Body of pancreas (tissue), 4 donors: ENCODE results near the gene RBBP7. TPM values are rescaled to one million over a fixed set of nuclear protein-coding genes. Genes with fewer than 3 reads are reported as not detected.
"Not testable (repeated sequence)": the region's sequence is repeated elsewhere in the genome, so short reads cannot be mapped to it uniquely, and the experiment has no call there.

Experiments
- ATAC-seq: fragments of 150-250 bp; one replicate; pipeline ENCODE4 v1.9.1; 2016
- DNase-seq, 4 donors: peaks; one replicate each; pipeline ENCODE4 v3.0.0-alpha.2; 2019
- H3K27ac ChIP-seq, 4 donors: fragments of 200-600 bp; sonication (generic); 1 replicate in 3 of 4; 2 replicates in 1 of 4; pipeline versions ENCODE4 v1.5.1 to v1.6.1; 2016 to 2019; ENCODE audit warnings: mild to moderate bottlenecking in 1 of 4, mixed read lengths in 1 of 4, moderate library complexity in 1 of 4
- H3K27me3 ChIP-seq, 2 donors: fragments of 200-600 bp; sonication (generic); one replicate each; pipeline ENCODE4 v1.6.0; 2016; ENCODE audit warnings: mild to moderate bottlenecking in 1 of 2
- H3K36me3 ChIP-seq, 2 donors: fragments of 200-600 bp; sonication (generic); replicated peaks in 1 of 2; 2 replicates each; pipeline ENCODE4 v1.5.1; 2016; ENCODE audit warnings: low read depth in 2 of 2; ENCODE audit not compliant: insufficient read depth in 1 of 2
- H3K4me1 ChIP-seq: fragments of 200-600 bp; sonication (generic); one replicate; pipeline ENCODE4 v1.6.0; 2016
- H3K4me3 ChIP-seq, 2 donors: fragments of 200-600 bp; sonication (generic); 1 replicate in 1 of 2; 2 replicates in 1 of 2; pipeline ENCODE4 v1.5.1; 2016 to 2019
- H3K9me3 ChIP-seq, 3 donors: fragments of 200-600 bp; sonication (generic); 1 replicate in 2 of 3; 2 replicates in 1 of 3; pipeline ENCODE4 v1.5.1; 2016
- CTCF ChIP-seq, 7 experiments: fragments of 450-650 bp in 4 of 7; fragments of 200-600 bp in 3 of 7; sonication (generic) in 3 of 7; IDR thresholded peaks; one replicate each; pipeline ENCODE4 v1.5.1; 2016 to 2019; ENCODE audit warnings: antibody characterized with exemption in 7 of 7
- POLR2A ChIP-seq, 3 donors: fragments of 450-650 bp; IDR thresholded peaks; one replicate each; pipeline ENCODE4 v1.6.1; 2016; ENCODE audit warnings: antibody characterized with exemption in 3 of 3, mild to moderate bottlenecking in 2 of 3
- WGBS, 2 donors: methylation state at CpG; one replicate each; pipeline ENCODE4 v1.1.5; 2017; 5-methylcytosine and 5-hydroxymethylcytosine counted together
- intact Hi-C: fragments of 100-400 bp; cut with DNase I; formaldehyde crosslinking; loops from one replicate; pipeline ENCODE4 v1.15.1; 2023
- total RNA-seq, 2 donors: library from RNA; depleted of rRNA; stranded (reverse); fragments of >200 nt; gene quantifications; one replicate each; pipeline ENCODE4 v1.1.0, GENCODE V29; 2016

The RBBP7 gene
- total RNA-seq, 2 donors from 2014 or later, result 39.4 to 53.7 TPM

DNA sequence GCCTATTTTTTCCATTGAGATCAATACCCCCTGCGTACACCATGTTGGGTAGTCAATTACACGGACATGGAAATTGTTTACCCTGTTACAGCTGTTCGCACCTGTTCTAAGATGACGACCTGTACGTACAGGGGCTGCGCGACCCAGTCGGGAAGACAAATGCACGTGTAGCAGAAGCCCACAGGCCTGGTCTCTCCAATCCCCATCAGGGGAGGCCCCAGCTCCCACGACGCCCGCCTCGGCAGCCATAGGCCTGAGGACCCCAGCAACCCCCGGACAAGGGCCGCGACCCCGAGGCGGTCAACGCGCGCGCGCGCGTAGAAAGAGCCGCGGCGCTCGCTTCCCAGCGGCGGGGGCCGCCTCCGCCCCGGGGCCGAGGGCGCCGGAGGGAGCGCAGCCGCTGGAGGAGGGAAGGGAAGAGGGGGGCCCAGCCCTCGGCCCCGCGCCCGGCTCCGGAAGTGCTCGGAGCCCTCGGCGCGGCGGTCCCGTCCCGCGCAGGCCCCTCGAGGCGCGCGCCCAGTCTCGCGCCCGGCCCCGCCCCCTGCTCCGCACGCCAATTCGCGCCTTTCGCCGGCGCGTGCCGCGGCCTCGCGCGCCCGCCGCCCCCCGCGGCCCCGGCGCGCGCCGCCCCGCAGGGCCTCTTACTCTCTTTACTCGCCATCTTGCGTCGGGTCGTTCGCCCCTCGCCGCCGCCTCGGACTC is 618 bp downstream of the RBBP7 start:
- intact Hi-C loops, result no loop called here
- ATAC-seq, result peak; percentile 47
- Histone ChIP-seq H3K27me3 (no peaks in the 10 kb centered on the region), H3K27ac (peak overlapping the region; percentile 66 to 95 (median 84)), H3K4me1 (peaks cover 14% of the 10 kb centered on the region), H3K36me3 (no peaks in the 10 kb centered on the region), H3K4me3 (peak overlapping the region; percentile 37 to 41), H3K9me3 (no peaks in the 10 kb centered on the region)
- DNase-seq, result peak in 3 of 4 donors; percentile 19 to 52 (median 36)
- no peak for TF ChIP-seq CTCF (IDR thresholded peaks at IDR 0.05)
- TF ChIP-seq POLR2A (IDR thresholded peaks at IDR 0.05), result no peak
- WGBS, 2 donors, result 0% methylated on average over 6 to 47 of the region's 92 CpGs

DNA sequence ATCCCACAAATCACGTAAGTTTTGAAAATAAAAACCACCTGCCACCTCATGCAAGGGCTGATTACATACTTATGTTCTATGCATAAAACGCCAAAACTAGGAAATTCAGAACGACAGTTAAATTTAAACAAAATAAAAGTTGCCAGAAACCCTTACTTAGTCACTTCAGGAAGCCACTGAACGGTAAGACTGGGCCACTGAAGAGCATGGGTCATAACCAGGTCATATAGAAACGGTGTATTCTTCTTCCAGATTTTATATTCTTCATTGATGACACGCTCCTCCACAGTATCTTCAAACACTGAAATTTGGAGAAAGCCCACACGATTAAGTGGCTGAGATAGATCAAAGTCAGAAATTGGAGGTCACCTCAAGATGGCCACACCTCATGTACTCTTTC is 1.2 kb downstream of the RBBP7 start:
- no peak for TF ChIP-seq POLR2A (IDR thresholded peaks at IDR 0.05)
- no peak for TF ChIP-seq CTCF (IDR thresholded peaks at IDR 0.05)
- peaks cover 14% of the 10 kb centered on the region for H3K4me1 ChIP-seq
- peak overlapping the region in 3 of 4 donors; percentile 66 to 95 (median 89) for H3K27ac ChIP-seq
- intact Hi-C loops, result no loop called here
- no peaks in the 10 kb centered on the region for H3K36me3 ChIP-seq
- no peak for ATAC-seq
- no peaks in the 10 kb centered on the region for H3K9me3 ChIP-seq
- no peak for DNase-seq
- H3K27me3 ChIP-seq, result no peaks in the 10 kb centered on the region
- 4% methylated on average over 7 of the region's 7 CpGs for WGBS, 2 donors
- peak overlapping the region; percentile 37 to 41 for H3K4me3 ChIP-seq

DNA sequence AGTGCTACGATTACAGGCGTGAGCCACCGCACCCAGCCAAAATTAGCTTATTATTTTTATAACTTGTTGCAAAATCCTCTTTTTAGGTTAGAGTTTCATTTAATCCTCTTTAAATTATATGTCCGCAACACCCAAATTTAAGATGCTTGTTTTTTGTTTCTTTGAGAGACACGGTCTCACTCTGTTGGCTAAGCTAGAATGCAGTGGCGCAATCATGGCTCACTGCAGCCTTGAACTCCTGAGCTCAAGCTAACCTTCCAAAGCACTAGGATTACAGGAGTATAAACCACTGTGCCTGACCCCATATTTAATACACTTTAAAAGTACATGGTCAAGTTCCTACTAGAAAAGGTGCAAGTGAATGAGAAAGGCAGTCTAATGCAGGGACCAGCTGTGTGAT is 2.2 kb downstream of the RBBP7 start:
- 88 to 97% methylated on average over 4 to 6 of the region's 6 CpGs for WGBS, 2 donors
- H3K27me3 ChIP-seq, result no peaks in the 10 kb centered on the region
- H3K4me1 ChIP-seq, result peaks cover 14% of the 10 kb centered on the region
- DNase-seq (no peak), ATAC-seq (no peak)
- intact Hi-C loops, result no loop called here
- no peak overlapping the region for H3K4me3 ChIP-seq
- H3K9me3 ChIP-seq, result no peaks in the 10 kb centered on the region
- H3K36me3 ChIP-seq, result no peaks in the 10 kb centered on the region
- H3K27ac ChIP-seq, result no peak overlapping the region
- TF ChIP-seq POLR2A (IDR thresholded peaks at IDR 0.05) (no peak), CTCF (IDR thresholded peaks at IDR 0.05) (no peak)

GRCh38 chrX:16862829-16863228 is 7.3 kb downstream of the RBBP7 start:
- Histone ChIP-seq H3K27me3 (no peaks in the 10 kb centered on the region), H3K27ac (no peak overlapping the region), H3K4me1 (no peaks in the 10 kb centered on the region), H3K36me3 (no peaks in the 10 kb centered on the region), H3K9me3 (no peaks in the 10 kb centered on the region), H3K4me3 (no peak overlapping the region)
- ATAC-seq (no peak), DNase-seq (no peak)
- WGBS, 2 donors, result 70 to 81% methylated on average over 2 of the region's 2 CpGs
- TF ChIP-seq CTCF (IDR thresholded peaks at IDR 0.05), result no peak
- TF ChIP-seq POLR2A (IDR thresholded peaks at IDR 0.05), result no peak
- intact Hi-C loops, result no loop called here

DNA sequence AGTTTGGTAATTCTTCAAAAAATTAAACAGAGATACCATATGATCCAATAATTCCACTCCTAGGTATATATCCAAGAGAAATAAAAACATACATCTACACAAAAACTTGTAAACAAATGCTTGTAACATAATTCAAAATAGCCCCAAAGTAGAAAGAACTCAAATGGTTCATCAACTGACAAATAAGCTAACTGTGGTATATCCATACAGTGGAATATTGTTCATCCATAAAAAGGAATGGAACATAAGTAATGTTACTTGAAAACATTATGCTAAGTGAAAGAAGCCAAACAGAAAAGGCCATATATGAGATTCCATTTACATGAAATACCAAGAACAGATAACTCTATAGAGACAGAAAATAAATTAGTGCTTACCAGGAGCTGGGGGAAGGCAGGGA is 13.4 kb downstream of the RBBP7 start:
- Histone ChIP-seq H3K4me3 (no peak overlapping the region), H3K36me3 (peaks cover 0 to 2% of the 10 kb centered on the region in 2 donors), H3K9me3 (no peaks in the 10 kb centered on the region), H3K27ac (no peak overlapping the region), H3K4me1 (no peaks in the 10 kb centered on the region), H3K27me3 (no peaks in the 10 kb centered on the region)
- DNase-seq, result no peak
- no peak for TF ChIP-seq POLR2A (IDR thresholded peaks at IDR 0.05)
- TF ChIP-seq CTCF (IDR thresholded peaks at IDR 0.05), result no peak
- intact Hi-C loops, result no loop called here
- no peak for ATAC-seq

DNA sequence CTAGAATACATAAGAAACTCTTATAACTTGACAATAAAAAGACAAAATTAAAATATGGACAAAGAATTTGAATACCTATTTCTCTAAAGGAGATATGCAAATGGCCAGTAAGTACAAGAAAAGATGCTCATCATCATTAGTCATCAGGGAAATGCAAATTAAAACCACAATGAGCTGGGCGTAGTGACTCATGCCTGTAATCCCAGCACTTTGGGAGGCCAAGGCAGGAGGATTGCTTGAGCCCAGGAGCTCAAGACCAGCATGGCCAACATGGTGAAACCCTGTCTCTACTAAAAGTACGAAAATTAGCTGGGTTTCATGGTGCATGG is 14.1 kb downstream of the RBBP7 start:
- DNase-seq, H3K27ac ChIP-seq, intact Hi-C loops, H3K27me3 ChIP-seq, H3K9me3 ChIP-seq, H3K36me3 ChIP-seq, ATAC-seq, H3K4me3 ChIP-seq, H3K4me1 ChIP-seq: not testable (repeated sequence)
- 84 to 100% methylated on average over 2 of the region's 2 CpGs for WGBS, 2 donors
